ENCODE data around the gene NGF.

- no peak for TF ChIP-seq JUN (IDR thresholded peaks at IDR 0.05; ENCODE audit: low read depth, low read length)
- TF ChIP-seq EZH2 (IDR thresholded peaks at IDR 0.05; ENCODE audit: low read depth, low read length, severe bottlenecking) = no peak
- TF ChIP-seq YY1 (IDR thresholded peaks at IDR 0.05; ENCODE audit: low read depth, low read length) = no peak
- no peak for TF ChIP-seq RNF2 (IDR thresholded peaks at IDR 0.05; ENCODE audit: borderline replicate concordance, low read depth, low read length, missing control alignments, poor library complexity, severe bottlenecking)
- TF ChIP-seq POLR2A (IDR thresholded peaks at IDR 0.05; ENCODE audit: control extremely low read depth in 1 of 2, low read depth in 2 of 2, low read length in 2 of 2) = no peak
- TF ChIP-seq SIN3A (conservative IDR thresholded peaks at IDR 0.05 in 1 of 2, IDR thresholded peaks at IDR 0.05 in 1 of 2; ENCODE audit: low read depth in 1 of 2, low read length in 2 of 2) = no peak
- no peak for TF ChIP-seq CTCF (IDR thresholded peaks at IDR 0.05; ENCODE audit: control extremely low read depth in 1 of 3, insufficient read depth in 1 of 3, low read depth in 1 of 3, low read length in 3 of 3)
- TF ChIP-seq ATF3 (IDR thresholded peaks at IDR 0.05; ENCODE audit: insufficient read depth, low read depth, low read length) = no peak
These were observed 35.6 kb downstream of the NGF start for GRCh38 chr1:115302390-115302961.

Data from H1 (cell line).